IMR-90 (cell line): ENCODE results near the gene C10orf62.

Experiments used
- POLR2A ChIP-seq: IDR thresholded peaks from 2 replicates; pipeline ENCODE4 v1.6.1; 2012; ENCODE audit warnings: mild to moderate bottlenecking, low read depth, low read length
- RCOR1 ChIP-seq: IDR thresholded peaks from 2 replicates; pipeline ENCODE4 v1.6.1; 2012; ENCODE audit warnings: mild to moderate bottlenecking, low read length, improper control_type of control experiment; ENCODE audit not compliant: insufficient replicate concordance
- TF ChIP-seq, protein P1 (sequence below): conservative IDR thresholded peaks from 2 replicates; pipeline ENCODE4 v1.5.1; 2012; ENCODE audit warnings: mild to moderate bottlenecking, low read depth, low read length, improper control_type of control experiment

DNA sequence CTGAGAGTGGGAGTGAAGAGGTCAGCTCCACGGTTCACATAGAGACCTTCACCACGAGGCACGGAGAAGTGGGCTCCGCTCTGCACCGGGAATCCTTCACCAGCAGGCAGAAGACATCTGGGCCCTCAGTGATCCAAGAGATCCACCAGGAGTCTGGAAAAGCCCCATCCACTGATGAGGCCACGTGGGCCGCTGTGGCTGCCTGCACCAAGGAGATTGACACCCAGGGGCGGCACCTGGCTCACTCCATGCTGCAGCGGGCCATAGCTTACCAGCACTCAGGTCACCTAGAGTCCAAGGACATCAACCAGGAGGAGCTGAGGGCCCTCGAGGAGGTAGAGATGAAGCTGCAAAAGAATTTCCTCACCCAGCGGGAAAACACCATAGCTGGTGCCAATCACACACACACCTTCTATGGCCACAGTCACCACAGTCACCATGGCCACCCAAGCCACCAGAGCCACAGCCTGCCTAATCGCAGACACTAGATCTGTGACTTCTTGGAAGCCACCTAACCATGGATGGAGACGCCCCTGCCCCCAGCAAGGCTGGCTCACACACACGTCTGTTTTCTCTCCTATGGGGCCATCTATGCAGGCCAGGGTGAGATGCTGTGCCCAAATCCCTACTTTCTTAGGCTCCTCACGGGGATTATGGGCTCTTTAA is 694 bp downstream of the C10orf62 start:
- TF ChIP-seq, protein P1, sequence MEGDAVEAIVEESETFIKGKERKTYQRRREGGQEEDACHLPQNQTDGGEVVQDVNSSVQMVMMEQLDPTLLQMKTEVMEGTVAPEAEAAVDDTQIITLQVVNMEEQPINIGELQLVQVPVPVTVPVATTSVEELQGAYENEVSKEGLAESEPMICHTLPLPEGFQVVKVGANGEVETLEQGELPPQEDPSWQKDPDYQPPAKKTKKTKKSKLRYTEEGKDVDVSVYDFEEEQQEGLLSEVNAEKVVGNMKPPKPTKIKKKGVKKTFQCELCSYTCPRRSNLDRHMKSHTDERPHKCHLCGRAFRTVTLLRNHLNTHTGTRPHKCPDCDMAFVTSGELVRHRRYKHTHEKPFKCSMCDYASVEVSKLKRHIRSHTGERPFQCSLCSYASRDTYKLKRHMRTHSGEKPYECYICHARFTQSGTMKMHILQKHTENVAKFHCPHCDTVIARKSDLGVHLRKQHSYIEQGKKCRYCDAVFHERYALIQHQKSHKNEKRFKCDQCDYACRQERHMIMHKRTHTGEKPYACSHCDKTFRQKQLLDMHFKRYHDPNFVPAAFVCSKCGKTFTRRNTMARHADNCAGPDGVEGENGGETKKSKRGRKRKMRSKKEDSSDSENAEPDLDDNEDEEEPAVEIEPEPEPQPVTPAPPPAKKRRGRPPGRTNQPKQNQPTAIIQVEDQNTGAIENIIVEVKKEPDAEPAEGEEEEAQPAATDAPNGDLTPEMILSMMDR: no peak
- no peak for TF ChIP-seq RCOR1
- TF ChIP-seq POLR2A: no peak
